Ovary (tissue), 3 donors: ENCODE results near the gene CD40.

Source experiments
- CTCF ChIP-seq, 3 donors: fragments of 450-650 bp in 2 of 3; fragments of 200-600 bp in 1 of 3; IDR thresholded peaks; one replicate each; pipeline versions ENCODE4 v1.5.1 to v1.8.0; 2016 to 2022; ENCODE audit warnings: antibody characterized with exemption in 3 of 3, mild to moderate bottlenecking in 1 of 3
- EP300 ChIP-seq: sonication (generic); formaldehyde crosslinking; IDR thresholded peaks from one replicate; pipeline ENCODE4 v1.6.1; 2017; ENCODE audit warnings: antibody characterized with exemption
- POLR2A ChIP-seq: fragments of 450-650 bp; IDR thresholded peaks from one replicate; pipeline ENCODE4 v1.6.1; 2017; ENCODE audit warnings: antibody characterized with exemption, mild to moderate bottlenecking, moderate library complexity
- donor health status: DM: no; HTN: no; CAD: no.

DNA sequence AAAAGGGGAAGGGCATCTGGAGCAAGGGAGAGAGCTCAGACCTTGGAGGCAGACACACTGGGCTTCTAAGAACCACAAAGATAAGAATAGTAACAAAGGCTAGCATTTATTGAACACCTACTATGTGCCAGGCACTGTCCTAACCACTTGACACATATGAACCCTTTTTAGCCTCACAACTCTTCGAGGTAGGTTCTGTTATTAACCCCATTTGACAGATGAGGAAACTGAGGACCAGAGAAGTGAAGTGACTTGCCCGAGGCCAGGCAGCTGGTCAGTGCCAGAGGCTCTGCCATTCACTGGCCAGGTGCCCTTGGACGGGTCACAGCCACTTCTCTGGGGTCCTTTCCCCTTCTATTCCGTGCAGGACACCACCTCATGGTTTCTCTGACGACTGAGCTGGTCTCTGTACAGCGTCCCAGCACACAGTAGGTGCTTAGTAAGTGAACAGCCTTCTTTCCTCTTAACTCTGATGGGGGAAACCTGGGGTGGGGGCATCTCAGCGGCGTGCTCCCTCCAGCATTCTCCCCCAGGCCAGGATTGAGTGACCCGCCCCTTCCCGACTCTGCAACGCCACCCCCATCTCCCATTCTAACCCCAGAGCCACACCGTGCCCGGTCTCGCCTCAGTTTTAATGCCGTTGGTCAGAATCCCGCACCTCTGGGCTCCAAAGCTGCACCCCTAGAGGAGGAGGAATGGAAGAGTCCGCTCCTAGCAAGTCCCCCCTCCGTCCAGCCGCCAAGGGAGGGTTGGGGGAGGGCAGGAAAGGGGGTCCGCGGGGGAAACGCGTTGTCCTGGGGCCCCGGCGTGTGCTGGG, 55.7 kb downstream of the CD40 start:
- TF ChIP-seq POLR2A (no peak), EP300 (no peak), CTCF (IDR thresholded peaks at IDR 0.05) (no peak)
